ENCODE data around the gene CARD6. TPM values are rescaled to one million over a fixed set of nuclear protein-coding genes. Genes with fewer than 3 reads are reported as not detected.
A peak's percentile ranks its signal among the peaks of the same experiment; 100 is the strongest.

CARD6 gene
- total and polyA plus RNA-seq, 9 of the 15 experiments (the other 6 are each of a cell fraction or from before 2014, with no cell fraction given), result 3.5 to 8.3 (median 5.9) TPM

- TF ChIP-seq, protein P1, sequence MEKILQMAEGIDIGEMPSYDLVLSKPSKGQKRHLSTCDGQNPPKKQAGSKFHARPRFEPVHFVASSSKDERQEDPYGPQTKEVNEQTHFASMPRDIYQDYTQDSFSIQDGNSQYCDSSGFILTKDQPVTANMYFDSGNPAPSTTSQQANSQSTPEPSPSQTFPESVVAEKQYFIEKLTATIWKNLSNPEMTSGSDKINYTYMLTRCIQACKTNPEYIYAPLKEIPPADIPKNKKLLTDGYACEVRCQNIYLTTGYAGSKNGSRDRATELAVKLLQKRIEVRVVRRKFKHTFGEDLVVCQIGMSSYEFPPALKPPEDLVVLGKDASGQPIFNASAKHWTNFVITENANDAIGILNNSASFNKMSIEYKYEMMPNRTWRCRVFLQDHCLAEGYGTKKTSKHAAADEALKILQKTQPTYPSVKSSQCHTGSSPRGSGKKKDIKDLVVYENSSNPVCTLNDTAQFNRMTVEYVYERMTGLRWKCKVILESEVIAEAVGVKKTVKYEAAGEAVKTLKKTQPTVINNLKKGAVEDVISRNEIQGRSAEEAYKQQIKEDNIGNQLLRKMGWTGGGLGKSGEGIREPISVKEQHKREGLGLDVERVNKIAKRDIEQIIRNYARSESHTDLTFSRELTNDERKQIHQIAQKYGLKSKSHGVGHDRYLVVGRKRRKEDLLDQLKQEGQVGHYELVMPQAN (IDR thresholded peaks at IDR 0.05; ENCODE audit: borderline replicate concordance), result peak; percentile 92
- TF ChIP-seq ZHX1 (conservative IDR thresholded peaks at IDR 0.05; ENCODE audit: low read length) (peak; percentile 90), MAFG (tag; conservative IDR thresholded peaks at IDR 0.05) (no peak), E2F1 (CRISPR knock-in tag; IDR thresholded peaks at IDR 0.05) (peak; percentile 84), SPI1 (IDR thresholded peaks at IDR 0.05; ENCODE audit: borderline replicate concordance, low read depth, low read length) (peak; percentile 96), ZNF696 (CRISPR knock-in tag; conservative IDR thresholded peaks at IDR 0.05) (no peak), RUNX1 (IDR thresholded peaks at IDR 0.05; ENCODE audit: low read depth) (no peak), HDAC2 (IDR thresholded peaks at IDR 0.05) (peak; percentile 83; the same call in 1 of the 2 replicates), KDM4B (IDR thresholded peaks at IDR 0.05; ENCODE audit: borderline replicate concordance in 2 of 2, low read depth in 1 of 2) (peak in 1 of 2 experiments; percentile 99; a peak in 3 of 4 replicates)
- TF ChIP-seq, protein P2, sequence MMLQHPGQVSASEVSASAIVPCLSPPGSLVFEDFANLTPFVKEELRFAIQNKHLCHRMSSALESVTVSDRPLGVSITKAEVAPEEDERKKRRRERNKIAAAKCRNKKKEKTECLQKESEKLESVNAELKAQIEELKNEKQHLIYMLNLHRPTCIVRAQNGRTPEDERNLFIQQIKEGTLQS (IDR thresholded peaks at IDR 0.05), result no peak
- TF ChIP-seq, protein P2 (CRISPR knock-in tag; conservative IDR thresholded peaks at IDR 0.05), result peak; percentile 15; the same call in 1 of the 2 replicates
- TF ChIP-seq, protein P3, sequence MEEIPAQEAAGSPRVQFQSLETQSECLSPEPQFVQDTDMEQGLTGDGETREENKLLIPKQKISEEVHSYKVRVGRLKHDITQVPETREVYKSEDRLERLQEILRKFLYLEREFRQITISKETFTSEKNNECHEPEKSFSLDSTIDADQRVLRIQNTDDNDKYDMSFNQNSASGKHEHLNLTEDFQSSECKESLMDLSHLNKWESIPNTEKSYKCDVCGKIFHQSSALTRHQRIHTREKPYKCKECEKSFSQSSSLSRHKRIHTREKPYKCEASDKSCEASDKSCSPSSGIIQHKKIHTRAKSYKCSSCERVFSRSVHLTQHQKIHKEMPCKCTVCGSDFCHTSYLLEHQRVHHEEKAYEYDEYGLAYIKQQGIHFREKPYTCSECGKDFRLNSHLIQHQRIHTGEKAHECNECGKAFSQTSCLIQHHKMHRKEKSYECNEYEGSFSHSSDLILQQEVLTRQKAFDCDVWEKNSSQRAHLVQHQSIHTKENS (CRISPR knock-in tag; IDR thresholded peaks at IDR 0.05), result no peak
- TF ChIP-seq, protein P4, sequence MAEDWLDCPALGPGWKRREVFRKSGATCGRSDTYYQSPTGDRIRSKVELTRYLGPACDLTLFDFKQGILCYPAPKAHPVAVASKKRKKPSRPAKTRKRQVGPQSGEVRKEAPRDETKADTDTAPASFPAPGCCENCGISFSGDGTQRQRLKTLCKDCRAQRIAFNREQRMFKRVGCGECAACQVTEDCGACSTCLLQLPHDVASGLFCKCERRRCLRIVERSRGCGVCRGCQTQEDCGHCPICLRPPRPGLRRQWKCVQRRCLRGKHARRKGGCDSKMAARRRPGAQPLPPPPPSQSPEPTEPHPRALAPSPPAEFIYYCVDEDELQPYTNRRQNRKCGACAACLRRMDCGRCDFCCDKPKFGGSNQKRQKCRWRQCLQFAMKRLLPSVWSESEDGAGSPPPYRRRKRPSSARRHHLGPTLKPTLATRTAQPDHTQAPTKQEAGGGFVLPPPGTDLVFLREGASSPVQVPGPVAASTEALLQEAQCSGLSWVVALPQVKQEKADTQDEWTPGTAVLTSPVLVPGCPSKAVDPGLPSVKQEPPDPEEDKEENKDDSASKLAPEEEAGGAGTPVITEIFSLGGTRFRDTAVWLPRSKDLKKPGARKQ (CRISPR knock-in tag; IDR thresholded peaks at IDR 0.05), result no peak
Measured at GRCh38 chr5:40834849-40835787, 6.0 kb upstream of the CARD6 start, which contains the start of gene RPL37 (continued).
